ENCODE measurements around the gene MYH3. TPM values are rescaled to one million over a fixed set of nuclear protein-coding genes. Genes with fewer than 3 reads are reported as not detected.

The MYH3 gene
- polyA plus RNA-seq, 1 experiment = 0.31 TPM

DNA sequence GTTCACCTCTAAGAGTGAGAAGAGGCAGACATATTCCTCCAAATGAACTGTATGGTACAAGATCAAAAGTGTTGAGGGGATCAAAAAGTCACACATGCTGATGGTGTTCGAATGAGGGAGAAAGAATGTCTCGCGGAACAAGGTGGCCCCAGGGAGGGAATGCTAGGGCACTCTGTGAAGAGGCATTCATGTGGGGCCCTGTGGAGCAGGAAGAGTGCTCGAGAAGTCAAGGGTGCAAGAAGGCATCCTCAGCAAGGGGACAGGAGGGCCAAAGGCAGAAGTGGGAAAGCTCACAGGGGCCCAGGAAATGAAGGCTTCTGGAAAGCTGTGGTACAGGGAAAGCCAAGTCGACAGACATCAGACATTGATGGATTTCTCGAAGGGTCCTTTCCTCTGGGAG lies 6.1 kb upstream of the MYH3 start:
- ChIA-PET CTCF (interaction anchor here (3.7 kb wide), 1 partner anchor 17 kb away, joined by 28 read pairs; no protein-coding TSS in a partner anchor), POLR2A (no interaction called here)
- Histone ChIP-seq H3K4me3 (ENCODE audit: low read depth, low read length) (no peak overlapping the region), H3K27ac (ENCODE audit: low read depth, low read length) (no peak overlapping the region), H3K27me3 (ENCODE audit: control insufficient read depth, insufficient read depth, low read length) (no peaks in the 10 kb centered on the region), H3K9me3 (ENCODE audit: control insufficient read depth, insufficient read depth, low read length) (no peaks in the 10 kb centered on the region)
- TF ChIP-seq, protein P1, sequence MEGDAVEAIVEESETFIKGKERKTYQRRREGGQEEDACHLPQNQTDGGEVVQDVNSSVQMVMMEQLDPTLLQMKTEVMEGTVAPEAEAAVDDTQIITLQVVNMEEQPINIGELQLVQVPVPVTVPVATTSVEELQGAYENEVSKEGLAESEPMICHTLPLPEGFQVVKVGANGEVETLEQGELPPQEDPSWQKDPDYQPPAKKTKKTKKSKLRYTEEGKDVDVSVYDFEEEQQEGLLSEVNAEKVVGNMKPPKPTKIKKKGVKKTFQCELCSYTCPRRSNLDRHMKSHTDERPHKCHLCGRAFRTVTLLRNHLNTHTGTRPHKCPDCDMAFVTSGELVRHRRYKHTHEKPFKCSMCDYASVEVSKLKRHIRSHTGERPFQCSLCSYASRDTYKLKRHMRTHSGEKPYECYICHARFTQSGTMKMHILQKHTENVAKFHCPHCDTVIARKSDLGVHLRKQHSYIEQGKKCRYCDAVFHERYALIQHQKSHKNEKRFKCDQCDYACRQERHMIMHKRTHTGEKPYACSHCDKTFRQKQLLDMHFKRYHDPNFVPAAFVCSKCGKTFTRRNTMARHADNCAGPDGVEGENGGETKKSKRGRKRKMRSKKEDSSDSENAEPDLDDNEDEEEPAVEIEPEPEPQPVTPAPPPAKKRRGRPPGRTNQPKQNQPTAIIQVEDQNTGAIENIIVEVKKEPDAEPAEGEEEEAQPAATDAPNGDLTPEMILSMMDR (IDR thresholded peaks at IDR 0.05; ENCODE audit: low read depth, low read length) = no peak
- DNase-seq (ENCODE audit: low read depth, low spot score) = no peak

DNA sequence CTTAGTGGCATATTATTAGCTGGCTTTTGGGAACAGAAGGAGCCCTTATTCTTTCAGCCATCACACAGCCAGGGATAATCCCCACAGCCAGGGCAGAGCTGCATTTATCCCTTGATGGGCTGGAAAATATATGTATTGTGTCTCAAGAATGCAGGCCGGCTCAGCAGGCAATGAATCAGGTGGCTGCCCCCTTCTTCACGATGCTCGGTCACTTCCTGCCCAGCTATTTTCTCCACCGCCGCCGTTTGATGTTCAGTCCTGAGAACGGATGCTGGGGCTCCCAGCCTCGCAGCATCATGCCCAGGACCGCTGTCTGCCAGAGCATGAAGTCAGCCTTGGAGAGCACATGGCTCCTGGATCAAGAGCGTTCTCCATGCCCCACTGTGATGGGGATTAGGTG lies 4.3 kb upstream of the MYH3 start:
- no peaks in the 10 kb centered on the region for H3K9me3 ChIP-seq (ENCODE audit: control insufficient read depth, insufficient read depth, low read length)
- TF ChIP-seq, protein P1 (IDR thresholded peaks at IDR 0.05; ENCODE audit: low read depth, low read length) = no peak
- H3K4me3 ChIP-seq (ENCODE audit: low read depth, low read length) = no peak overlapping the region
- H3K27me3 ChIP-seq (ENCODE audit: control insufficient read depth, insufficient read depth, low read length) = no peaks in the 10 kb centered on the region
- ChIA-PET CTCF (interaction anchor here (1.0 to 1.3 kb wide), 4 partner anchors 15 to 76 kb away, joined by 3 to 5 read pairs (median 4); no protein-coding TSS in a partner anchor), POLR2A (no interaction called here)
- no peak overlapping the region for H3K27ac ChIP-seq (ENCODE audit: low read depth, low read length)
- no peak for DNase-seq (ENCODE audit: low read depth, low spot score)

DNA sequence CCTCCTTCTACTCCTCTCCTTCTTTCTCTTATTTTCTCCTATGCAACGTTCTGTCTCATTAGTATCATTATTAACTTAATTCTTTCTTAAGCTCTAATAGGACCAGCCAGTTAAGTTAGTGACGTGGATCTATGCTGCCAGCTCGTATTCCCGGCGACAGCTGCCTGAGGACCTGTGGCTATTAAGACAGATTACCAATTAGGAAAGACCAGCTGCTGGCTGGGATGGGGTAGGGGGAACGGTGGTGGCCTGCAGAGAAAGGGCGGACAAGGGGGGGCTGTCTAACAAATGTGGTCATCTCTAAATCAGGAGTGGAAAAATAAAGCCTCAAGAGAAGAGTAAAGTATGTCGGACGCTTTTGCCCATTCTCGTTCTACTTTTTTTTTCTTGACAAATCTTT lies 770 bp upstream of the MYH3 start:
- CTCF ChIA-PET = interaction anchor here (0.6 to 1.9 kb wide), 2 partner anchors 12 to 1071 kb away, joined by 4 to 5 read pairs; no protein-coding TSS in a partner anchor
- TF ChIP-seq, protein P1 (IDR thresholded peaks at IDR 0.05; ENCODE audit: low read depth, low read length) = no peak
- Histone ChIP-seq H3K27me3 (ENCODE audit: control insufficient read depth, insufficient read depth, low read length) (no peaks in the 10 kb centered on the region), H3K4me3 (ENCODE audit: low read depth, low read length) (no peak overlapping the region), H3K27ac (ENCODE audit: low read depth, low read length) (no peak overlapping the region), H3K9me3 (ENCODE audit: control insufficient read depth, insufficient read depth, low read length) (no peaks in the 10 kb centered on the region)
- POLR2A ChIA-PET = no interaction called here
- no peak for DNase-seq (ENCODE audit: low read depth, low spot score)

DNA sequence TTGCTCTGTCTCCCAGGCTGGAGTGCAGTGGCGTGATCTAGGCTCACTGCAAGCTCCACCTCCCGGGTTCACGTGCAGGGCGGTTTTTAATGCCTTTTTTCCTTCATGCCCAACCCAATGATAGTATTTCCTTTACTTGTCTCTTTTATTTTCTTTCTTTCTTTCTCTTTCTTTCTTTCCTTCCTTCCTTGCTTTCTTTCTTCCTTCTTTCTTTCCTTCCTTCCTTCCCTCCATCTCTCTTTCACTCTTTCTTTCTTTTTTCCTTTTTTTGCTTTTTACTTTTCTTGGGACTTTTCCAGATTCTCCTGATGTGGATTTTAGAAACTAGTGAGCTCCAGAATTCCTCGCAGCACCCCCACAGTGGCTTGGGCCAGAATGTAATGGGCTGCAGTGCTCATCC lies 3.1 kb downstream of the MYH3 start:
- no peak for DNase-seq (ENCODE audit: low read depth, low spot score)
- POLR2A ChIA-PET = interaction anchor here (0.6 kb wide), 1 partner anchor 16 kb away, joined by 4 read pairs; no protein-coding TSS in a partner anchor
- Histone ChIP-seq H3K4me3 (ENCODE audit: low read depth, low read length) (no peak overlapping the region), H3K9me3 (ENCODE audit: control insufficient read depth, insufficient read depth, low read length) (no peaks in the 10 kb centered on the region), H3K27ac (ENCODE audit: low read depth, low read length) (no peak overlapping the region), H3K27me3 (ENCODE audit: control insufficient read depth, insufficient read depth, low read length) (no peaks in the 10 kb centered on the region)
- CTCF ChIA-PET = interaction anchor here (0.6 to 1.3 kb wide), 4 partner anchors 28 to 883 kb away, joined by 4 to 6 read pairs (median 5); no protein-coding TSS in a partner anchor
- TF ChIP-seq, protein P1 (IDR thresholded peaks at IDR 0.05; ENCODE audit: low read depth, low read length) = no peak

DNA sequence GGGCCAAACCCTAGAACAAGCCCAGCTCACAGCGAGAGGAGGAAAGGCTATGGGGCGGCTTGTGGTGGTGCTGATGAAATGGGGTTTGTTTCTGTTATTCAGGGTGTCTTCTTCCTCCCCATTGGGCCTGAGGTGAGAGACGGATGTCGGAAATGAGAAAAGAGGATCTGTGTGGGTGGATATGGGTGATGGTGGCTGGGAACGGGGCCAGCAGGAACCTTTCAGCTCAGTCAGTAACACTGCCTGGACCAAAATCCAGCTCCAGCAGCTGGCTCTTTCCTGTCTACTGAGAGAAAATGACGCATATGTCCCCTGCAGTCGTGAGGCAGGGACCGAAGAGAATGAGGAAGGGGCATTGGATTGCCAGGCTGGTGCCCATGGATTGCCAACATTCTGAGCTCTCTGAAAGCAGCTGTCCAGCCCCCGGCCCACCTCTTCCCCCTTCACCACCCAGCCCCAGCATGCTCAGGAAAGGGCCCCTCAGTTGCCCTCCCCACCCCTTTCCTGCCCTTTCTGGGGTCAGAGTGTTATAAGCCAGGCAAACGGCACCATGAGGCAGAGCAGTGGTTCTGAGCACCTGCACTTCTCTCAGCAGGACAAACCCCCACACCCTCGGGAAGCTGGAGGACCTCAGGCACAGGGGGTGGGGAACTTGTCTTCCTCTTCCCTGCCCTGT lies 4.0 kb downstream of the MYH3 start:
- no peaks in the 10 kb centered on the region for H3K9me3 ChIP-seq (ENCODE audit: control insufficient read depth, insufficient read depth, low read length)
- TF ChIP-seq, protein P1 (IDR thresholded peaks at IDR 0.05; ENCODE audit: low read depth, low read length) = no peak
- ChIA-PET CTCF (interaction anchor here (0.6 to 1.3 kb wide), 3 partner anchors 21 to 222 kb away, joined by 4 to 5 read pairs (median 5); no protein-coding TSS in a partner anchor), POLR2A (no interaction called here)
- H3K27me3 ChIP-seq (ENCODE audit: control insufficient read depth, insufficient read depth, low read length) = no peaks in the 10 kb centered on the region
- no peak overlapping the region for H3K27ac ChIP-seq (ENCODE audit: low read depth, low read length)
- no peak for DNase-seq (ENCODE audit: low read depth, low spot score)
- no peak overlapping the region for H3K4me3 ChIP-seq (ENCODE audit: low read depth, low read length)

All from AG04450 (cell line).